K562 (cell line): ENCODE results near the gene PPIL1. TPM values are rescaled to one million over a fixed set of nuclear protein-coding genes. Genes with fewer than 3 reads are reported as not detected.
A peak's percentile ranks its signal among the peaks of the same experiment; 100 is the strongest.

ENCODE experiments used
- BRF2 ChIP-seq: IDR thresholded peaks from 3 replicates; pipeline ENCODE4 v1.6.1; 2011; ENCODE audit warnings: borderline replicate concordance, mild to moderate bottlenecking; ENCODE audit not compliant: insufficient read length, insufficient read depth
- CBX1 ChIP-seq: sonication (generic); IDR thresholded peaks from 2 replicates; pipeline ENCODE4 v1.6.1; 2016; ENCODE audit warnings: antibody characterized with exemption, low read depth, mild to moderate bottlenecking
- CEBPZ ChIP-seq: fragments of 150-350 bp; IDR thresholded peaks from 2 replicates; pipeline ENCODE4 v1.6.1; 2014; ENCODE audit warnings: low read depth, mild to moderate bottlenecking, low read length, borderline replicate concordance
- CXXC5 ChIP-seq: fragments of 250-450 bp; sonication (Bioruptor Pico); IDR thresholded peaks from 2 replicates; pipeline ENCODE4 v1.8.0; 2022; ENCODE audit warnings: inconsistent platforms, mild to moderate bottlenecking, moderate library complexity
- GTF2E2 ChIP-seq: fragments of 200-800 bp; sonication (Bioruptor generic); IDR thresholded peaks from 2 replicates; pipeline ENCODE4 v1.6.1; 2016; ENCODE audit warnings: missing genetic modification characterization, missing compliant biosample characterization
- KAT2B ChIP-seq: IDR thresholded peaks from one replicate; pipeline ENCODE4 v1.6.1; 2012; ENCODE audit warnings: low read depth, mild to moderate bottlenecking, control low read depth, inconsistent platforms, low read length, moderate library complexity
- MTA3 ChIP-seq: fragments of 450-650 bp; formaldehyde crosslinking; IDR thresholded peaks from 2 replicates; pipeline ENCODE4 v1.6.1; 2017; ENCODE audit warnings: mild to moderate bottlenecking, borderline replicate concordance
- POLR3A ChIP-seq: IDR thresholded peaks from 2 replicates; pipeline ENCODE4 v1.6.1; 2011; ENCODE audit warnings: borderline replicate concordance, mild to moderate bottlenecking, moderate library complexity; ENCODE audit not compliant: insufficient read length, insufficient read depth; ENCODE audit errors: extremely low read depth
- RBBP5 ChIP-seq: fragments of 200-600 bp; sonication (generic); IDR thresholded peaks from 2 replicates; pipeline ENCODE4 v1.6.1; 2012; ENCODE audit warnings: borderline replicate concordance, mild to moderate bottlenecking, low read length, control low read depth, inconsistent platforms; ENCODE audit not compliant: insufficient read depth, poor library complexity, severe bottlenecking
- RBM25 ChIP-seq: fragments of 200-400 bp; formaldehyde crosslinking; IDR thresholded peaks from 2 replicates; pipeline ENCODE4 v1.6.1; 2018; ENCODE audit warnings: low read length, low read depth, moderate library complexity; ENCODE audit not compliant: severe bottlenecking
- RFX5 ChIP-seq: IDR thresholded peaks from 2 replicates; pipeline ENCODE4 v1.6.1; 2011; ENCODE audit warnings: low read depth, mild to moderate bottlenecking, improper control_type of control experiment, low read length
- SETDB1 ChIP-seq: IDR thresholded peaks from one replicate; pipeline ENCODE4 v1.6.1; 2012; ENCODE audit warnings: low read length, control low read depth, inconsistent platforms
- TAL1 ChIP-seq: fragments of 450-650 bp; IDR thresholded peaks from 2 replicates; pipeline ENCODE4 v1.6.1; 2016; ENCODE audit warnings: mild to moderate bottlenecking
- TBP ChIP-seq: optimal IDR thresholded peaks from 2 replicates; pipeline ENCODE3; 2011; ENCODE audit warnings: low read depth, low read length, improper control_type of control experiment
- ZNF436 ChIP-seq: fragments of 250-450, 450-650 bp; sonication (Bioruptor Pico); formaldehyde crosslinking; IDR thresholded peaks from 2 replicates; pipeline ENCODE4 v1.7.0; 2020; ENCODE audit warnings: mild to moderate bottlenecking
- polyA plus RNA-seq, 8 experiments: library from polyadenylated mRNA; depleted of rRNA in 4 of 8; stranded (reverse) in 5 of 8; unstranded in 3 of 8; fragments of >200 nt; fragmentation: Nextera tagmentation in 2 of 8; fragmentation: Illumina TruSeq in 1 of 8; extraction: Ambion mirVana in 2 of 8; extraction: Trizol in 1 of 8; gene quantifications; 2 replicates each; pipeline versions ENCODE4 v1.2.1 to v1.2.3, GENCODE V29; 2011 to 2014; ENCODE audit warnings: inconsistent platforms in 1 of 8, missing spikeins in 1 of 8
- total RNA-seq, 7 experiments: library from RNA; depleted of rRNA in 6 of 7; stranded (reverse); fragments of >200 nt in 6 of 7; fragmentation: Illumina TruSeq in 2 of 7; extraction: Trizol in 2 of 7; gene quantifications; 2 replicates each; pipeline versions ENCODE4 v1.2.1 to v1.2.3, GENCODE V29; 2011 to 2021; ENCODE audit warnings: low replicate concordance in 1 of 7
- TF ChIP-seq, protein P1 (sequence below): fragments of 250-450 bp; sonication (Bioruptor Pico); IDR thresholded peaks from 2 replicates; pipeline ENCODE4 v1.5.0; 2021; ENCODE audit warnings: mild to moderate bottlenecking, moderate library complexity
- TF ChIP-seq, protein P2 (sequence below), 2 experiments: fragments of 250-450 bp in 1 of 2; fragments of 450-650 bp in 1 of 2; sonication (Bioruptor Pico) in 1 of 2; IDR thresholded peaks; 2 replicates each; pipeline versions ENCODE4 v1.6.1 to v1.8.0; 2016 to 2021; ENCODE audit warnings: mild to moderate bottlenecking in 2 of 2, moderate library complexity in 2 of 2, missing compliant biosample characterization in 1 of 2, missing genetic modification characterization in 1 of 2

PPIL1 gene
- total and polyA plus RNA-seq, 9 of the 15 experiments (the other 6 are each of a cell fraction or from before 2014, with no cell fraction given) = 65.8 to 205 (median 130) TPM

- peak; percentile 48 for TF ChIP-seq CXXC5
- TF ChIP-seq SETDB1 = no peak
- TF ChIP-seq POLR3A = no peak
- no peak for TF ChIP-seq RFX5
- TF ChIP-seq BRF2 = no peak
- TF ChIP-seq, protein P1, sequence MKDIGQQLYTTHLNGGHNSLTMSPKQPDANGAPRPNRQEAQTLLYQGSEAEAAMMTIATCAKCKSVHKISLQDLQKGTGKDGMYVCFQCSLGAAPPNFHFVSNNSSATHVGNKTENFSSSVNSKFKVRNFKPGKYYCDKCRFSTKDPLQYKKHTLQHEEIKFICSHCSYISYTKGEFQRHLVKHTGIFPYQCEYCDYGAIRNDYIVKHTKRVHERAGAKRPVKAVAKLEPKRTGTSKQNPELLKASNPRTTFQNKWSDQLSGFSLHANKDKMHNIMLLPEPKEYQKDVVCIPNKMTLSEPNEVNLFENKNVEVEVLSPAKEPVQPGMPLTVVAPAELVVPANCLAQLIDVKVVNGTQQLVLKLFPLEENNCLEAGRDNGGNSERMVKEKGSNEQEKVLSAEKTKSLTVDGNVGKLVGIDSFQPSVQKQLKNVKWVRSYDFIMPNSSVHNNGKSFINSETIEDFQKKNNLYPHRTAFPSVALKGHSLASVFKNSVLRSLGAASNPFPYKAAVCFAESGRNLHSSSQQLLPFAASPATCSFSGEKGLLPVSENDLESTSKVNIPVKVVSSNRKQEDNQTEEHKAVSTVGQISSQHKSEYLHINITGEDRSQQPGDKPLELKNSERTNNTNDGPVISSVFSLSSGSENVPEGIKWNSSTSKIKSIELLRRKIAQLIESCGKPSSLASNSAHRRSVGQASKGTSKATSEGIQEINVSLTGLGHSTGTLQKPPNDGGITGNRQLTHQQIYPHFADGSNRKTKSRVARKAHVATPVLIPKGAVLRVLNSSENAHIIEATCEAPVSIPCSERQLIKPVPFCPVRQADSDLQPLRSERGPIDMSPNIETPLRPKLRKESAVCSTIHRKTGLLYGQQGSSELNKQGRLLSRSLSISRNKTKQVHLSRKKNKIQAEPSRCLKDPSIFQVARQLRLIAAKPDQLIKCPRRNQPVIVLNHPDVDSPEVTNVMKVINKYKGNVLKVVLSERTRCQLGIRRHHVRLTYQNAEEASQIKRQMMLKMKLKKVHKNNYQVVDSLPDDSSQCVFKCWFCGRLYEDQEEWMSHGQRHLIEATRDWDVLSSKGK (CRISPR knock-in tag) = no peak
- TF ChIP-seq RBBP5 = no peak
- no peak for TF ChIP-seq CBX1
- TF ChIP-seq GTF2E2 (tag) = 0 out of 2 replicates have a peak, but pooled peaks have one; percentile 22
- no peak for TF ChIP-seq KAT2B
- peak; percentile 18; the same call in 1 of the 2 replicates for TF ChIP-seq TAL1
- TF ChIP-seq TBP = no peak
- no peak for TF ChIP-seq RBM25
- TF ChIP-seq MTA3 = peak; percentile 53; the same call in 1 of the 2 replicates
- no peak for TF ChIP-seq CEBPZ
- TF ChIP-seq, protein P2, sequence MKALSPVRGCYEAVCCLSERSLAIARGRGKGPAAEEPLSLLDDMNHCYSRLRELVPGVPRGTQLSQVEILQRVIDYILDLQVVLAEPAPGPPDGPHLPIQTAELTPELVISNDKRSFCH (CRISPR knock-in tag; IDR thresholded peaks at IDR 0.05) = no peak
- TF ChIP-seq, protein P2 (tag; IDR thresholded peaks at IDR 0.05) = peak; percentile 50; the same call in 1 of the 2 replicates
- no peak for TF ChIP-seq ZNF436 (CRISPR knock-in tag)
Measured at GRCh38 chr6:36820700-36821580, 53.7 kb downstream of the PPIL1 start (continued).
